ENCODE results near the gene HBQ1.
"Not testable (repeated sequence)": the region's sequence is repeated elsewhere in the genome, so short reads cannot be mapped to it uniquely, and the experiment has no call there.

Gene HBQ1

GRCh38 chr16:209359-209758 lies 29.1 kb downstream of the HBQ1 start:
- DNase-seq (ENCODE audit: low read depth in 2 of 2): not testable (repeated sequence)

GRCh38 chr16:211631-212180 lies 31.4 kb downstream of the HBQ1 start:
- DNase-seq (ENCODE audit: low read depth in 2 of 2): not testable (repeated sequence)

GRCh38 chr16:212999-213398 lies 32.7 kb downstream of the HBQ1 start:
- DNase-seq (ENCODE audit: low read depth in 2 of 2): no peak

GRCh38 chr16:220021-220420 lies 39.8 kb downstream of the HBQ1 start:
- DNase-seq (ENCODE audit: low read depth in 2 of 2): no peak

GRCh38 chr16:228151-228851 lies 48.0 kb downstream of the HBQ1 start:
- no peak for DNase-seq (ENCODE audit: low read depth in 2 of 2)

- peak; percentile 68 to 73 for DNase-seq (ENCODE audit: low read depth in 2 of 2)
Measured at GRCh38 chr16:228852-229730, 48.8 kb downstream of the HBQ1 start, which contains the start of gene LUC7L. Gene LUC7L (minus strand): TSS chr16:229449. CDS start chr16:229339, 110 bp downstream.

- no peak for DNase-seq (ENCODE audit: low read depth in 2 of 2)
Measured at GRCh38 chr16:229731-230281, 49.5 kb downstream of the HBQ1 start.

- DNase-seq (ENCODE audit: low read depth in 2 of 2): not testable (repeated sequence)
Measured at GRCh38 chr16:230351-230750, 50.1 kb downstream of the HBQ1 start.
